ENCODE measurements around the gene MRPS22.

Gene MRPS22

DNA sequence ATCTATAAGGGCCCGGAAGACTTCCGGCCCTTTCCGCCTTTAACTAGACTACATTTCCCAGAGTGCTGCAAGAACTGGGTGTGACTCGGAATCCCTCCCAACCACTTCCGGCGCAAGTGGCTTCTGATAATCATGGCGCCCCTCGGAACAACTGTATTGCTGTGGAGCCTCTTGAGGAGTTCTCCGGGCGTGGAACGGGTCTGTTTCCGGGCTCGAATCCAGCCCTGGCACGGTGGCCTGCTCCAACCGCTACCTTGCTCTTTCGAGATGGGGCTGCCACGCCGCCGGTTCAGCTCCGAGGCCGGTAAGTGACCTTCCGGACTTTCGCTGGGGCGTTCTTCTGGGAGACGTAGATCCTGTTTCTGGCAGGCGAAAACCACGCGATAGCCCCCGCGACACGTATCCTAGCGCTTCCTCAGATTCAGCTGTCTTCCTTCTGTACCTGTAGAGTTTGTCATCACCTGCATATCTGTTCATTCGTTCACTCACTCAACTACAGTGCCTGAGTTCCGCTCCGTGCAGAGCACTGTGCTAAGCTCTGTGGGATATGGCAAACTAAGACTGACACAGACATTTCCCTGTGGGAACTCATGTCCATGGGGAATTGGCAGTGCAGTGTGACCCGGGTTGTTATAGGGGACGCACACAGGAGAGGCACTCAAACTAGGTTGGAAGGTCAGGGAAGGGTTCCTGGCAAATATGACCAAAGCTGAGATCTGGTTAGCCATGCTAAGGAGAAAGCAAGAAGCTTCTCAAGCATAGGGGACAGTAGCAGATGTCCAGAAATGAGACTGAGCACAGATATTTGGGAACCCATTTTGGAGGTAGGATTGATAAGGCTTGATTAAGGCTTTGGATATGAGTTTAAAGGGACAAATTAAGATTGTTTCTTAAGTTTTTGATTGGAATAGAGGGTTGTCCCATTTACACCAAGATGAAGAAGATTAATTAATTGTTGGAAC is at the start of gene MRPS22:
Gene MRPS22 (plus strand): TSS at position 126 of the 962 bp plus-strand sequence. CDS start 7 bp downstream, at position 133.
- H3K27me3 ChIP-seq (ENCODE audit: low read depth, low read length) = no peaks in the 10 kb centered on the region
- H3K9me3 ChIP-seq (ENCODE audit: control insufficient read depth in 1 of 2, low read length in 2 of 2) = no peaks in the 10 kb centered on the region
- H3K4me1 ChIP-seq (ENCODE audit: control insufficient read depth in 1 of 2, insufficient read depth in 2 of 2, low read length in 2 of 2) = peaks cover 15 to 18% of the 10 kb centered on the region in 2 donors
- peak within 1 kb of the TSS; percentile 98 to 100 for H3K4me3 ChIP-seq (ENCODE audit: low read depth in 1 of 2, low read length in 2 of 2)
- H3K27ac ChIP-seq (ENCODE audit: low read length) = peak within 1 kb of the TSS; percentile 93
- peaks cover 15 to 29% of the 10 kb centered on the region in 2 donors for H3K36me3 ChIP-seq (ENCODE audit: control insufficient read depth in 1 of 2, insufficient read depth in 2 of 2, low read length in 2 of 2)

DNA sequence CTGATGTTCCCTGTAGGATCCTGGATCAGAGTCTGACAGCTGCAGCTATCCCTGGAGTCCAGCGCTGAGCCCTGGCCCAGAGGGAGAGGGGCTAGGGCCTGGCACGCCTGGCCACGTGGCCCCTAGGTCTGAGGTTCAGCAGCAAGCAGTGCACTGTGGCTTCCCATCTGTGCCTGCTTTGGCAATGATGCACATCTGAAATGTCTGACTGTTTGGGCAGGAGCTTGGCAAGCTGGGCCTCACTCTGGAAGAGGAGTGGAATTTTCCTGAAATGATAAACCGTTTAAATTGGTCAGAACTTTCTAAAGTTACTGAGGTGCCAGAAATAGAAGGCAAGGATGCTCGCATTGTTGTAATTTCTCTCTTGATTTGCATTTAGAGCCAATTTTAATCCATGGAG is 48.8 kb upstream of the MRPS22 start:
- Histone ChIP-seq H3K27me3 (ENCODE audit: low read depth, low read length) (no peaks in the 10 kb centered on the region), H3K4me3 (ENCODE audit: low read depth in 1 of 2, low read length in 2 of 2) (no peak overlapping the region), H3K4me1 (ENCODE audit: control insufficient read depth in 1 of 2, insufficient read depth in 2 of 2, low read length in 2 of 2) (no peaks in the 10 kb centered on the region), H3K27ac (ENCODE audit: low read length) (no peak overlapping the region), H3K36me3 (ENCODE audit: control insufficient read depth in 1 of 2, insufficient read depth in 2 of 2, low read length in 2 of 2) (no peaks in the 10 kb centered on the region), H3K9me3 (ENCODE audit: control insufficient read depth in 1 of 2, low read length in 2 of 2) (no peaks in the 10 kb centered on the region)

DNA sequence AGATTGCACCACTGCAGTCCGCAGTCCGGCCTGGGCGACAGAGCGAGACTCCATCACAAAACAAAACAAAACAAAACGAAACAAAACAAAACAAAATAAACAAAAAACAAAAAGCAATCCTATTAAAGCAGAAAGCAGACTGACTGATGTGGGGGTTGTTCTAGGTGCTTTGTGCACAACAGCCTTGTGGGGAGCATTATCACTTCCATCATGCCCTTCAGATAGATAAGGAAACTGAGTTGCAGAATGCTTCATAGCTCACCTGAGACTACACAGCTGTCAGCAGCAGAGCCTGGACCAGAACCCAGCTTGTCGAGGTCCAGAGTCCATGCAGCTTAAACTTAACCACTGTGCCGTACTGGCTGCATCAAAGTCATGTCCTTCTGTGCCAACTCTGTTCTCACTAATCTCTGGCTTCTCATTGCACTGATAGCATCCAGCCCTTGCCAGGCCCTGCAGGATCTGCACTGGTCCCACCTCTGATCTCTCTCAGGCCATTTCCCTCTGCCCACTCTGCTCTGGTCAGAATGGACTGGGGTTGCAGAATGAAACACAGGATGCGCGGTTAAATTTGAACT is 47.6 kb upstream of the MRPS22 start:
- Histone ChIP-seq H3K4me3 (ENCODE audit: low read depth in 1 of 2, low read length in 2 of 2) (no peak overlapping the region), H3K27ac (ENCODE audit: low read length) (no peak overlapping the region), H3K27me3 (ENCODE audit: low read depth, low read length) (no peaks in the 10 kb centered on the region), H3K9me3 (ENCODE audit: control insufficient read depth in 1 of 2, low read length in 2 of 2) (no peaks in the 10 kb centered on the region), H3K36me3 (ENCODE audit: control insufficient read depth in 1 of 2, insufficient read depth in 2 of 2, low read length in 2 of 2) (no peaks in the 10 kb centered on the region), H3K4me1 (ENCODE audit: control insufficient read depth in 1 of 2, insufficient read depth in 2 of 2, low read length in 2 of 2) (no peaks in the 10 kb centered on the region)

DNA sequence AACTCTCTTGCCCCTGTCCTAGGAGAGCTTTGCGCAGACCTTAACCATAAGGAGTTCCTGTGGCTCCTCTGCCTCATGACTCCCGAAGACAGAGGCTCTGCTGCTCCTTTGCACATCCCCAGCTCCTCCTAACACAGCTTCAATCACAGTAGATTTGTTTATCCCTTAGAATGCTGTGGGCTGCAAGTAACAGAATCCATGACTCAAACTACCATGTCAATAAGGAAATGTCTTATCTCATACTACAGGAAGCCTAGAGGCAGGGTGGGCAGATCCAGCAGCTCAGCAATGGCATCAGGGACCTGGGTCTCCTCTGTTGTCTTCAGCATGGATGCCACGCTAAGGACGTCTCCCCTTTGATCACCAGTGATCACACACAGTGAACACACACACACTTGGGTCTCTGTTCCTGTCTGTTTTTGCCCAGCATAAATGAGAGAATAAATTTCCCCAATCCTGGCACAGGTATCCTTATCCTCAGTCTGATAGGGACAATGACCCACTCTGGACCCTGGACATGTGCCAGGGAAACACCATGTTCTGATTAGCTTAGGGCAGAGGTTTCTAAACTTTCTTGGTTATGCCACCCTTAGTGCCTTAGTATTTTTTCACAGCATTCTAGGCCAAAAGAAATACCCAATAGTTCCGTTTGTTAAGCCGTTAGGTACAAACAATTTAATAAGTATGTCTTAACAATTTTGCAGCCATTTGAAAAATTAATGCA is 46.1 kb upstream of the MRPS22 start:
- H3K4me3 ChIP-seq (ENCODE audit: low read depth in 1 of 2, low read length in 2 of 2) = no peak overlapping the region
- no peaks in the 10 kb centered on the region for H3K9me3 ChIP-seq (ENCODE audit: control insufficient read depth in 1 of 2, low read length in 2 of 2)
- H3K27me3 ChIP-seq (ENCODE audit: low read depth, low read length) = no peaks in the 10 kb centered on the region
- H3K27ac ChIP-seq (ENCODE audit: low read length) = no peak overlapping the region
- H3K4me1 ChIP-seq (ENCODE audit: control insufficient read depth in 1 of 2, insufficient read depth in 2 of 2, low read length in 2 of 2) = no peaks in the 10 kb centered on the region
- H3K36me3 ChIP-seq (ENCODE audit: control insufficient read depth in 1 of 2, insufficient read depth in 2 of 2, low read length in 2 of 2) = no peaks in the 10 kb centered on the region

DNA sequence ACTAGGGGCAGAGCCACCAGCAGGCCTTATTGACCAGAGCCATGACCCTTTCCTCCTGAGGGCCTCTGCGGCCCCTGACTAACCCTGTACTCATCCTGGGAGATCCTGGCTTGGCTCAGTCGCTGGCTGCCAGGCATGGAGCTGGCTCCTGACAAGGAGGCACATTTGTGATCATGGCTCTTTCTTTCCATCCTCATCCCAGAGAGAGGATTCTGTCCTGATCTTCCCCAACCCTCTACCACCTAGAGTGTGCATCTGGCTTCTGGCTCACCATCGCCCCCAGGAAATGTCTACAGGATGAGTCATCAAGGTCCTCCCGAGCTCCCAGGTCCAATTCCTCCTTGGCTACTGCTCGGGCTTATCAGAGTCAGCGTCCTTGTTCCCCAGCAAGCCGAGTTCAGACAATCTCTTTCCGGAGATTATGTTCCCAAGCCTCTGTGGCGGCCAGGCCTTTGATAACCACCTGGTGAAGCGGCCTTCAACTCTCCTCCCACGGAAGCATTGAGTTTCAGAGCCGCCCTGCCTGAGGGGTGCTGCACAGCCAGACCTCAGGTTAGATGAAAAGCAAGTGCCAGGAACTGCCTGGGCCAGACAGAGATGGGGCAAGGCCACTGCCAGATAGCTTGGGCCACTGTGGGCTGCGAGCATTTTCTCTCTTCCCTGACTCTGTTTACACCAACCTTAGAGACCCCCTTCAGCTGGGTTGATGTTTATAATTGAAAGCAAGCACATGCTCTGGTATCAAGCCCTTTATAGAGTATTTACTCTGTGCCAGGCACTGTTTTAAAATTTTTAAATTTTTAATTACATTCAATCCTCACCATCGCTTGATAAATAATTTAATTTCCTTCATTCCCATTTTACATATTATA is 44.3 kb upstream of the MRPS22 start:
- Histone ChIP-seq H3K36me3 (ENCODE audit: control insufficient read depth in 1 of 2, insufficient read depth in 2 of 2, low read length in 2 of 2) (no peaks in the 10 kb centered on the region), H3K4me3 (ENCODE audit: low read depth in 1 of 2, low read length in 2 of 2) (no peak overlapping the region), H3K4me1 (ENCODE audit: control insufficient read depth in 1 of 2, insufficient read depth in 2 of 2, low read length in 2 of 2) (no peaks in the 10 kb centered on the region), H3K27ac (ENCODE audit: low read length) (no peak overlapping the region), H3K9me3 (ENCODE audit: control insufficient read depth in 1 of 2, low read length in 2 of 2) (no peaks in the 10 kb centered on the region), H3K27me3 (ENCODE audit: low read depth, low read length) (no peaks in the 10 kb centered on the region)

DNA sequence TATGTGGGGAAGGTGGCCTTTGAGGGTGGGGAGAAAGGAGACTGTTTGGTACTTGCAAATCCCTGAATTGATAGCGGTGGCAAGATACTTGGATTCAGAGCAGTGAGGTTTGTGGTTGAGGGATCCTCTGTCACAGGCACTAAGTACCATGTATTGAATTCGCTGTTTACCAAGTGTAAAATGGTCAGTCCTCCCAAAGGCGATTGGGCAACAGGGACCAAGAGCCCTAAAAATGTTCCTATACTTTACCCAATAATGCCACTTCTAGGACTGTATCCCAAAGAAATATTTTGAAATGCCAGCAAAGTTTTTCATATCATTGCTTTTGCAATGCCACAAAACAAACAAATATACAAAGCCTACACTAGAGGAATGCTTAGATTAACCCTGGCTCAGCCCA is 43.4 kb upstream of the MRPS22 start:
- Histone ChIP-seq H3K9me3 (ENCODE audit: control insufficient read depth in 1 of 2, low read length in 2 of 2) (no peaks in the 10 kb centered on the region), H3K4me1 (ENCODE audit: control insufficient read depth in 1 of 2, insufficient read depth in 2 of 2, low read length in 2 of 2) (no peaks in the 10 kb centered on the region), H3K27ac (ENCODE audit: low read length) (no peak overlapping the region), H3K27me3 (ENCODE audit: low read depth, low read length) (no peaks in the 10 kb centered on the region), H3K4me3 (ENCODE audit: low read depth in 1 of 2, low read length in 2 of 2) (no peak overlapping the region), H3K36me3 (ENCODE audit: control insufficient read depth in 1 of 2, insufficient read depth in 2 of 2, low read length in 2 of 2) (no peaks in the 10 kb centered on the region)

DNA sequence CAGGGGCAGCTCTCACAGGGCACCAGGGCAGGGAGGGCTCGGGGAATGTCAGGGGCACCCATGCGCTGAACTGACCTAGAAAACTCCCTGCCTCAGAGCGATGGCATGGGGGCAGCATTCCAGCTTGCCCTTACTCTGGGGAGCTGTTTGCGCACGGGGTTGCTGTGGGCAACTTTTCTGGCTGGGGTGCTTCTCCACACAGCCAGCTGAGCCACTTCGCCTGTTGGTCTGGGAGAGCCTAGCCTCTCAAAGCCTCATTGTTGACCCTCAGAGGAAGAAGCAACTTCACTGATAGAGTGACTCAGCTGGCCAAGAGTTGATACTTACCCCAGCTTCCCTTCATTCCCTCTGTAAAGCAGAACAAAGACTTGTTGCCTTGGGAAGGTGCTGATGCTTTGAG is 42.6 kb upstream of the MRPS22 start:
- no peaks in the 10 kb centered on the region for H3K9me3 ChIP-seq (ENCODE audit: control insufficient read depth in 1 of 2, low read length in 2 of 2)

DNA sequence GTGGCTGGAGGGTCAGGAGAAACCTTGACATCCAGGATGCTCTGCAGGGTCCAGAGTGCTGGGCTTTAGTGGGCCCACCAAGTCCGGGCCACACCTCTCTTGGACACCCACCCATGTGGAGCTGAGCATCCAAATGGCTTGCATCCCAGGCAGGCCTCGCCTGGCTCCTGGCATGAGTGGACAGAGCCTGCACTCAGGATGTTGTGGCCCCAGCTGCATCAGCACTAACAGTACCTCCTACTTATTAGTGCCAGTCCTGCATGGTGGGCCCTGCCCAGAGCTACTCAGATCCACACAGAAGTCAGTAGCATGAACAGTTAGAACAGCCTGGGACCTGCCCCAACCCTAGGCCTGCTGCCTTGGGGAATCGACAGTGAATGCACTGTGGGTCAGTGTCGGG is 42.2 kb upstream of the MRPS22 start:
- Histone ChIP-seq H3K27ac (ENCODE audit: low read length) (no peak overlapping the region), H3K36me3 (ENCODE audit: control insufficient read depth in 1 of 2, insufficient read depth in 2 of 2, low read length in 2 of 2) (no peaks in the 10 kb centered on the region), H3K27me3 (ENCODE audit: low read depth, low read length) (no peaks in the 10 kb centered on the region), H3K4me1 (ENCODE audit: control insufficient read depth in 1 of 2, insufficient read depth in 2 of 2, low read length in 2 of 2) (no peaks in the 10 kb centered on the region), H3K4me3 (ENCODE audit: low read depth in 1 of 2, low read length in 2 of 2) (no peak overlapping the region), H3K9me3 (ENCODE audit: control insufficient read depth in 1 of 2, low read length in 2 of 2) (no peaks in the 10 kb centered on the region)

More for the DNA sequence above, 42.6 kb upstream of the MRPS22 start:
- Histone ChIP-seq H3K4me1 (ENCODE audit: control insufficient read depth in 1 of 2, insufficient read depth in 2 of 2, low read length in 2 of 2) (no peaks in the 10 kb centered on the region), H3K27ac (ENCODE audit: low read length) (no peak overlapping the region), H3K36me3 (ENCODE audit: control insufficient read depth in 1 of 2, insufficient read depth in 2 of 2, low read length in 2 of 2) (no peaks in the 10 kb centered on the region), H3K27me3 (ENCODE audit: low read depth, low read length) (no peaks in the 10 kb centered on the region), H3K4me3 (ENCODE audit: low read depth in 1 of 2, low read length in 2 of 2) (no peak overlapping the region)

DNA sequence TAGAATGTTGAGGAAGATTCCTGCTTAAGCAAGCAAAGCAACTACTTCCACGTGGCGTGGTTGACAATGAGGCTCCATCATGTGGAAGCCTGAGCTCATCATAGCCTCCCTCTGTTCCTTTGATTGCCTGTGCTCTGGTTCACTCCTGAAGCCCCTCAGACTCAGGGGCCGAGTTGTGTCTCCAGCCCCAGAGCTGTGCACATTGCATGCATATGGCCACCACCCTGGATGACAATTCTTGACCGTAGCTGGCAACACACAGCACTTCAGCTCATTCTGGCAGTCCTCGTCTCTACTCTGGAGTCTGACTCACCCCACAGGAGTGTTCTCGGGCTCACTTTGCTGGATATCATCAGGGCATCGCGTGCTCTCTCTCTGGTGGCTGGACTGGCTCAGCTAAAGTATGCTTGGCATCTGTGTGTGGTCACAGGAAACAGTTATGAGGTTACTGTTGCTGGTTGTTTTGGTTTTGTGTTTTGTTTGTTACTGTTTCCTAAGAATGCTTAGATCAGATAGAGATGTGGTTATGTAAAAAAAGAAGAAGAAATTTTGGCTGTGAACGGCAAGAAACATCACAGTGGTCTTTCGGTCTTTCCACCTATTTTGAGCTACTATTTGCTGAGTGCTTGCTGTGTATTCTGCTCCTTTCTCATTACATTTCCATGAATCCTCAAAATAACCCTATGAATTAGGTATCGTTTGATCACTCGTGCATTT is 41.6 kb upstream of the MRPS22 start:
- H3K36me3 ChIP-seq (ENCODE audit: control insufficient read depth in 1 of 2, insufficient read depth in 2 of 2, low read length in 2 of 2) = no peaks in the 10 kb centered on the region
- no peak overlapping the region for H3K4me3 ChIP-seq (ENCODE audit: low read depth in 1 of 2, low read length in 2 of 2)
- no peaks in the 10 kb centered on the region for H3K9me3 ChIP-seq (ENCODE audit: control insufficient read depth in 1 of 2, low read length in 2 of 2)
- H3K27me3 ChIP-seq (ENCODE audit: low read depth, low read length) = no peaks in the 10 kb centered on the region
- H3K4me1 ChIP-seq (ENCODE audit: control insufficient read depth in 1 of 2, insufficient read depth in 2 of 2, low read length in 2 of 2) = no peaks in the 10 kb centered on the region
- H3K27ac ChIP-seq (ENCODE audit: low read length) = no peak overlapping the region

DNA sequence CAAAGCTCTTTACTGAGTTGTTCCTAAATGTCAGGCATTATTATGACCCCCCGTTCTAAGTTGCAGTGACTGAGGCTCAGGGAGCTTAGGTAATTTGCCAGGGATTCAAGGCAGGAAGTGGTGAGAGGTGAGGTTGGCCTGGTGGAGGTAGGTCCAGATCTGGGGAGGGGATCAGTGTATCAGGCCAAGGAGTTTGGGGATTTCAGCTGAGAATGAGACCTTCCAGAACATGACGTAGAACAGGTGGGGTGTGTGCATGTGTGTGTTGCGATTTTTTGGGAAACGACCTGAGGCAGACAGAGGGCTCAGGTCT is 41.1 kb upstream of the MRPS22 start:
- H3K36me3 ChIP-seq (ENCODE audit: control insufficient read depth in 1 of 2, insufficient read depth in 2 of 2, low read length in 2 of 2) = no peaks in the 10 kb centered on the region
- H3K27ac ChIP-seq (ENCODE audit: low read length) = no peak overlapping the region
- H3K9me3 ChIP-seq (ENCODE audit: control insufficient read depth in 1 of 2, low read length in 2 of 2) = no peaks in the 10 kb centered on the region
- no peaks in the 10 kb centered on the region for H3K4me1 ChIP-seq (ENCODE audit: control insufficient read depth in 1 of 2, insufficient read depth in 2 of 2, low read length in 2 of 2)
- no peak overlapping the region for H3K4me3 ChIP-seq (ENCODE audit: low read depth in 1 of 2, low read length in 2 of 2)
- H3K27me3 ChIP-seq (ENCODE audit: low read depth, low read length) = no peaks in the 10 kb centered on the region
